Cardiac muscle cell (in vitro differentiated cells and primary cell): ENCODE results near the gene LPP. TPM values are rescaled to one million over a fixed set of nuclear protein-coding genes. Genes with fewer than 3 reads are reported as not detected.

ENCODE experiments used
- DNase-seq, 2 donors: peaks; one replicate each; pipeline versions ENCODE4 v3.0.0 to v3.0.0-alpha.2; 2010 to 2017; ENCODE audit warnings: low read depth in 1 of 2, low spot score in 1 of 2
- H3K27ac ChIP-seq: fragments of 200-600 bp; sonication (generic); 2 replicates; pipeline ENCODE4 v1.5.1; 2016
- H3K27me3 ChIP-seq: fragments of 200-600 bp; sonication (generic); 2 replicates; pipeline ENCODE4 v1.6.0; 2016; ENCODE audit warnings: control low read depth
- H3K36me3 ChIP-seq: fragments of 200-600 bp; sonication (generic); 2 replicates; pipeline ENCODE4 v1.5.1; 2016; ENCODE audit warnings: control low read depth
- H3K4me1 ChIP-seq: fragments of 200-600 bp; sonication (generic); 2 replicates; pipeline ENCODE4 v1.8.1; 2017; ENCODE audit warnings: low read depth, mild to moderate bottlenecking, mixed run types
- H3K4me3 ChIP-seq: fragments of 200-600 bp; sonication (generic); 2 replicates; pipeline ENCODE4 v1.5.1; 2016; ENCODE audit warnings: mild to moderate bottlenecking
- H3K9me3 ChIP-seq: fragments of 200-600 bp; sonication (generic); 2 replicates; pipeline ENCODE4 v1.5.1; 2017; ENCODE audit warnings: low read depth, mild to moderate bottlenecking, control low read depth
- CTCF ChIP-seq: IDR thresholded peaks from 2 replicates; pipeline ENCODE4 v1.5.1; 2012; ENCODE audit warnings: low read depth, mild to moderate bottlenecking, low read length
- polyA plus RNA-seq: library from polyadenylated mRNA; unstranded; fragments of >200 nt; fragmentation: Nextera tagmentation; extraction: Ambion mirVana; gene quantifications from 2 replicates; pipeline ENCODE4 v1.2.1, GENCODE V29; 2016
- total RNA-seq: library from RNA; depleted of rRNA; stranded (reverse); fragments of >200 nt; gene quantifications from 2 replicates; pipeline ENCODE4 v1.2.3, GENCODE V29; 2016

The LPP gene
- total and polyA plus RNA-seq, 2 experiments from 2014 or later = 21.4 to 45.2 TPM

DNA sequence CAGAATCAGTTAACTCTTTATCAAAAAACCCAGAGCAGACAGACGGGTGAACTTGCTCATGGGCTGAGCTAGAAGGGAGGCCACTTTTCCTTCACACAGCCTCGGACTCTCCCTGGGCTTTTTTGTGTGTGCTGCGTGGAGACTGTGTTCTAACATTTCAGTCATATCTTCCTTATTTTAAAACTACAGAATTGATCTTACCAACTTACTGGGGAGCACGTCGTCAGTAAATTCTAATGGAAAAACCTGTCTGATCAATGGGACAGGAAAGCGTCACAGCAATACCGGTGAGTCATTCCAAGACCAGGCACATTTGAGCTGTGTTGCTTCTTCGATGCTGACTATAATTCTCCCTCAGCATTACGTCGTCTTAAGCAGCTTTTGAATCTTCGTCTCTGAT is 145.1 kb downstream of the LPP start:
- DNase-seq = no peak
- no peaks in the 10 kb centered on the region for H3K4me1 ChIP-seq
- no peak overlapping the region for H3K27ac ChIP-seq
- no peaks in the 10 kb centered on the region for H3K36me3 ChIP-seq
- no peaks in the 10 kb centered on the region for H3K27me3 ChIP-seq
- H3K4me3 ChIP-seq = no peak overlapping the region
- TF ChIP-seq CTCF = no peak
- H3K9me3 ChIP-seq = no peaks in the 10 kb centered on the region

DNA sequence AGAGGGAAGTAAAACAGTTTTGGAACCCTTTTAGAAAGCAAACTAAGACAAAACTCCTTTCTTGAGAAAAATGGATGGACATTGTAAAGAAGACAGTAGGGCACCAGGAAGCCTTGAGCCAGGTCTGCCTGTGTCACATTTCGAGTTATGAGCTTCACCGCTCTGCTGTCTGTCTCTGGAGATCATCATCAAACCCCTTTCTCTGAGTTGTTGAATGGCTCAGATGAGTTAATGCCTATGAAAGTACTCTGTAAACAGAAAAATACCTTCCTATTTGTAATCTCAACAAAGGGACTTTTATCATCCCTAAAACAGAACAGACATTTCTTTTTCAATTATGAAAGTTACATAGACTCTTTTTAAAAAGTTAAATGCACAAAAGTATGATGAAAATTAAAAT is 145.8 kb downstream of the LPP start:
- no peaks in the 10 kb centered on the region for H3K4me1 ChIP-seq
- H3K4me3 ChIP-seq = no peak overlapping the region
- H3K27me3 ChIP-seq = no peaks in the 10 kb centered on the region
- TF ChIP-seq CTCF = no peak
- no peaks in the 10 kb centered on the region for H3K36me3 ChIP-seq
- DNase-seq = no peak
- no peak overlapping the region for H3K27ac ChIP-seq
- no peaks in the 10 kb centered on the region for H3K9me3 ChIP-seq

- Histone ChIP-seq H3K36me3 (no peaks in the 10 kb centered on the region), H3K4me1 (no peaks in the 10 kb centered on the region), H3K27ac (no peak overlapping the region), H3K9me3 (no peaks in the 10 kb centered on the region), H3K27me3 (no peaks in the 10 kb centered on the region), H3K4me3 (no peak overlapping the region)
- DNase-seq = no peak
- no peak for TF ChIP-seq CTCF
These were observed 147.2 kb downstream of the LPP start for GRCh38 chr3:188301147-188301546.

DNA sequence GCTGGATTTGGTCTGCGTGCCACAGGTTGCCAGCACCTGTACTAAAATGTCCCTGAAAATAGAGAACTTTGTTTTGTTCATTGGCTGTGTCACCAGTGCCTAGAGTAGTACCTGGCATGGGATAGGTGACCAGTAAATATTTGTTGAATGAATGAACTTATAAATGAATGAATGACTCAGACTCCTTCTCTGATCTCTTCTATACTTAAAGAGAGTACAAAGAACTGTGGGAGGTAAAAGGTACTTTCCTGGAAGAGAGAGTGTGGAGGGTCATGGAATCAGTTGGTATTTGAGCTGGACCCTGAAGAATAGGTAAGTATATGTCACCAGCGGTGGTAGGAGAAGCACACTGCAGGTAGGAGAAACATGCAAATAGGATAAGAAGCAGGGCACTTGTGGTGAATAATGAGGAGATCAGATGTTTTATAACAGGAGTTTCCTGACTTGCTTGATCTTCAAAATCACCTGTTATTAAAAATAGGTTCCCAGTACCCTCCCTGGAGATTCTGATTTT is 149.4 kb downstream of the LPP start:
- Histone ChIP-seq H3K27me3 (no peaks in the 10 kb centered on the region), H3K4me1 (no peaks in the 10 kb centered on the region), H3K27ac (no peak overlapping the region), H3K36me3 (no peaks in the 10 kb centered on the region), H3K4me3 (no peak overlapping the region), H3K9me3 (no peaks in the 10 kb centered on the region)
- TF ChIP-seq CTCF = no peak
- DNase-seq = no peak

- Histone ChIP-seq H3K4me1 (no peaks in the 10 kb centered on the region), H3K36me3 (no peaks in the 10 kb centered on the region)
- TF ChIP-seq CTCF = no peak
These were observed 149.9 kb downstream of the LPP start for GRCh38 chr3:188303823-188304222.

GRCh38 chr3:188304501-188304900 is 150.5 kb downstream of the LPP start:
- Histone ChIP-seq H3K27me3 (no peaks in the 10 kb centered on the region), H3K36me3 (no peaks in the 10 kb centered on the region), H3K27ac (no peak overlapping the region), H3K4me3 (no peak overlapping the region), H3K9me3 (no peaks in the 10 kb centered on the region), H3K4me1 (no peaks in the 10 kb centered on the region)
- DNase-seq = no peak
- TF ChIP-seq CTCF = no peak

More at GRCh38 chr3:188303823-188304222, 149.9 kb downstream of the LPP start:
- DNase-seq = no peak
- Histone ChIP-seq H3K27ac (no peak overlapping the region), H3K9me3 (no peaks in the 10 kb centered on the region), H3K27me3 (no peaks in the 10 kb centered on the region), H3K4me3 (no peak overlapping the region)
